Measurements from ENCODE around the gene PRR7. TPM values are rescaled to one million over a fixed set of nuclear protein-coding genes. Genes with fewer than 3 reads are reported as not detected.
A peak's percentile ranks its signal among the peaks of the same experiment; 100 is the strongest.

The PRR7 gene
- total RNA-seq, 2 donors from 2014 or later = 3.9 to 5.0 TPM

DNA sequence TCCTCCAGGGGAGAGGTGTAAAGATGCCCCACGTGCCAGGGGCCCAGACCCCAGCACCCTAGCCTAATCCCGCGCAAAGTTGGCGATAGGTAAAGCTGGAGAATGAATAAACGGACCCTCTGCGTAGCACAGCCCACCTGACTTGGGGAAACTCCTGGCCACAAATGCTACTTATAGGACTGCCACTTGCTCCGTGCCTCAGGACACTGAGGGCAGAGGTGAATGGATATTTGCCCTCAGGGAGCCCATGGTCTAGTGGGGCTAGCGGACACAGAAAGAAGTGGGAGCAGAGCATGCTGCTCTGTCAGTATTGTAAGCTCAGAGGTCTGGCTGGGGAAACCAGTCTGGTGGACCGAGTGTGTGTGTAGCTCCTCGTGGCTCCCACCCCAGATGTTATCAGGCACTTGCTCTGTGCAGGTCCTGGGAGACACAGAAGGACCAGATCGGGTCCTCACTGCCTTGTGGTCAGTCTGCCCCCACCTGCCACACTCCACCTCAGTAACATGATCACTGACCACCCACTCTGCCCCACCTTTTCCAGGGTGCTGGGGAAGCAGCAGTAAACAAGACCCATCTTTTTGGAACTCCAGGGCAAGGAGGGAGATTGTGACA lies 19.3 kb upstream of the PRR7 start:
- H3K9ac ChIP-seq (ENCODE audit: low read depth in 2 of 2, low read length in 2 of 2) = peak overlapping the region; percentile 98 to 99
- peaks cover 7% of the 10 kb centered on the region for H3K4me1 ChIP-seq

DNA sequence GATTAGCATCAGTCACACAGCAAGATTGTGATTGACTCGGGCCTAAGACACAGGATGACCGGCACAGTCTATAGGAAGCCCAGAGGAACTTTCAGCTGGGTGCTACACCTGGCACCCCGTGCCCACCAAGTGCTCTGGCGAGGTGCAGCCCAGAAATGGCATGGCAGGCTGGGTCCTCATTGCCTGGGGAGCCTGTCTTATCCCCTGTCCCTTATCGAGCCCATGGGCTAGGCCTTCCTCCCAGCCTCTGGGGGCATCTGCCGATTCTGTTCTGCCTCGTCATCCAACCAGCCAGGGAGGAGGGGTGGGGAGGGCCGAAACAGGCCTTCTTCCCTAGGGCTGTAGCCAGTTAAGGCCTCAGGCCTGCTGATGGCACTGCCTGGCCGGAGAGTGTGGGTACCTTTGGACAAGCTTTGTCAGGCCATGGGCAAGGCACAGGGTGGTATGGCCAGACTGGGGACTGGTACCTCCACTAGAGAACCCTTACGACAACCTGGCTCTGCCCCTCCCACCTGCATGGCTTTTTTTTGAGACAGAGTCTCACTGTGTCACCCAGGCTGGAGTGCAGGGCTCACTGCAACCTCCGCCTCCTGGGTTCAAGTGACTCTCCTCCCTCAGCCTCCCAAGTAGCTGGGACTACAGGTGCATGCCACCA lies 18.6 kb upstream of the PRR7 start:
- Histone ChIP-seq H3K27me3 (no peaks in the 10 kb centered on the region), H3K36me3 (peaks cover 2% of the 10 kb centered on the region), H3K4me1 (peaks cover 11% of the 10 kb centered on the region), H3K27ac (peak overlapping the region; percentile 82), H3K4me3 (peak overlapping the region; percentile 81), H3K9me3 (no peaks in the 10 kb centered on the region), H3K9ac (ENCODE audit: low read depth in 2 of 2, low read length in 2 of 2) (peak overlapping the region; percentile 98 to 99)
- TF ChIP-seq CTCF (IDR thresholded peaks at IDR 0.05) = no peak
- intact Hi-C loops (cut with DNase I) = no loop called here
- DNase-seq = no peak

More for the DNA sequence above, 19.3 kb upstream of the PRR7 start:
- no peak for DNase-seq
- H3K4me3 ChIP-seq = peak overlapping the region; percentile 81
- no peaks in the 10 kb centered on the region for H3K9me3 ChIP-seq
- no peaks in the 10 kb centered on the region for H3K36me3 ChIP-seq
- TF ChIP-seq CTCF (IDR thresholded peaks at IDR 0.05) = no peak
- intact Hi-C loops (cut with DNase I) = no loop called here
- peak overlapping the region; percentile 82 for H3K27ac ChIP-seq
- no peaks in the 10 kb centered on the region for H3K27me3 ChIP-seq

DNA sequence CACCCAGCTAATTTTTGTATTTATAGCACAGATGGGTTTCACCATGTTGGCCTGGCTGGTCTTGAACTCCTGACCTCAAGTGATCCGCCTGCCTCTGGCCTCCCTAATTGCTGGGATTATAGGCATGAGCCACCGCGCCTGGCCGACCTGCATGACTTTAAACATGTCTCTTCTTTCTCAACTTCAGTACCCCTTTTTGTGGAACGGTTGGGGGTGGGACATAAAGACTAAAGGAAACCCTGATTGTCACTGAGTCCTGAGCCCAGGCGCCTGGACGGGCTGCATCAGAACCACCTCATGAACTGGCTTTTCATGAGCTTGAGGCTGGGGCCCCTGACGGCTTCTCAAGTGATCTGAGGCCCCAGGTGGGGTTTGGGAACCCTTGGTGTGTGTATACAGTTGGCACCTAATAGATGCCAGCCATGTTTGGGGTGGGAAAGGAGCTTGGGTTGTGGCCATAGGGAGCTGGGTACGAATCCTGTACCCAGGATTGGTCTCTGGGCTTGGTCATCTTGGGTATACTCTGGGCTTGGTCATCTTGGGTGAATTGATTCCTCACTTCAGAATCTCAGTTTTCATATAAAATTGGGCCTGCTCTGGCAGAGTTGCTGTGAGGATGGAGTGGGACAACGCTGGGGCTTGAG lies 17.9 kb upstream of the PRR7 start:
- TF ChIP-seq CTCF (IDR thresholded peaks at IDR 0.05) = no peak
- Histone ChIP-seq H3K4me1 (peaks cover 11% of the 10 kb centered on the region), H3K4me3 (no peak overlapping the region), H3K27ac (peak overlapping the region; percentile 82), H3K9me3 (no peaks in the 10 kb centered on the region), H3K27me3 (no peaks in the 10 kb centered on the region), H3K9ac (ENCODE audit: low read depth in 2 of 2, low read length in 2 of 2) (peak overlapping the region; percentile 98 to 99), H3K36me3 (peaks cover 8% of the 10 kb centered on the region)
- intact Hi-C loops (cut with DNase I) = no loop called here
- no peak for DNase-seq

DNA sequence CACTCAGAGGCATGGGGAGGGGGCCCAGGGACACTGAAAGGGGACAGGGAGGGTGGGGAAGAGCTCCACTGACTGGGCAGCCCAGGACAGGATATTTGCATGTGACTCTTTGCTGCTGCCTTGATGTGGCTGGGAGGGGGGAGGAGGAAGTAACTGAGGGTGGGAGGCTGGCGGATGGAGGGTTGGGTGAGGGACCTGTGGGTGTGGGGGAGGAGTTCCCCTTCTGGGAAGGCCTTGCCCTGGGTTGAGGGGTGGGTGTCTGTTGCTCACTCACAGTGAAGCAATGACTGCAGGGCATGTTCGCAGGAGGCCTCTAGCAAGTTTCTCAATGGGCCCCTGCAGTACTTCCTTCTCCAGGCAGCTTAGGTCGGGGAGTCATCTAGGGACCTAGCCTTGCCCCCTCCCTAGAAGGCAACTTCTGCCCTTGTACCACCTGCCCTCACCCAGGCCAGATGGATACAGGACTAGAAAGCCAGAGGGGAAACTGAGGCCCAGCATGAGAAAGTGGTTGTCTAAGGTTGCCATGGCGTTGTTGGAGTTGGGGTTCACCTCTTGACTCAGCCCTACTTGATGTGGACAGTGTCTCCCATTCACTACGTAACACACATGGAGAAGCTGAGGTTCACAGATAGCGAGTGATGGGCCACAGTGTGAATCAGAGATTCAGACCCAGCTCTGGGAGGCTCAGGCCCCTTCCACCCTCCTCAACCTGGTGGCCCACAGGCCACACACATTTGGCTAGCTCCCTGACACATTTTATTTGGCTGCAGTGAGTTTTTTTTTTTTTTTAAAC lies 17.2 kb upstream of the PRR7 start:
- no peaks in the 10 kb centered on the region for H3K27me3 ChIP-seq
- H3K9ac ChIP-seq (ENCODE audit: low read depth in 2 of 2, low read length in 2 of 2) = peak overlapping the region in 1 of 2 donors; percentile 98
- peaks cover 12% of the 10 kb centered on the region for H3K36me3 ChIP-seq
- DNase-seq = peak; percentile 57
- H3K4me1 ChIP-seq = peaks cover 11% of the 10 kb centered on the region
- no peaks in the 10 kb centered on the region for H3K9me3 ChIP-seq
- intact Hi-C loops (cut with DNase I) = no loop called here
- H3K27ac ChIP-seq = peak overlapping the region; percentile 1
- no peak overlapping the region for H3K4me3 ChIP-seq
- TF ChIP-seq CTCF (IDR thresholded peaks at IDR 0.05) = no peak

All from colonic mucosa (tissue), 4 donors.